ENCODE data around the gene HAO2. TPM values are rescaled to one million over a fixed set of nuclear protein-coding genes. Genes with fewer than 3 reads are reported as not detected.
"Not testable (repeated sequence)": the region's sequence is repeated elsewhere in the genome, so short reads cannot be mapped to it uniquely, and the experiment has no call there.

HAO2 gene
- total RNA-seq, 4 donors from 2014 or later, result not detected

DNA sequence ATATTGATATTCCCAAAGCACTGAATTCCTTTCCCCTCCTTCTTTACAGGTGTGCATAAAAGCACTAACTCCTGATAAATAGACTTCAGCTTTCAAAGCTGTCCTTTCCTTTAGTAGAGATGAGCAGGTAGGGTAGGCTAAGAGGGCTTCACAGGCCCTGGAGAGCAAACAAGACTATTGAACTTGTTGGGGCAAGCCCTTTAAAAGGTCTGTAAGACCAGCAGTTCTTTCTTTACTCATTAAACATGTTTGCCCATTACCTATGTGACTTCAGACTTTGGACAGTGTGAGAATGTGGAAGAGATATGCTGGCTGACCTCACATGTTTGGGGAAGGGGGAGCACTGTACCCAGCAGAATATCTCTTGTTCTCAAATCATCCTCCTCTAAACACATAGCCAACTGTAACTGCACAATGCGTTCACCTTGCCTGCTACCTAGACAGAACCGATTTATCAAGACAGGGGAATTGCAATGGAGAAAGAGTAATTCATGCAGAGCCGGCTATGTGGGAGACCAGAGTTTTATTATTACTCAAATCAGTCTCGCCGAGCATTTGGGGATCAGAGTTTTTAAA is 27.1 kb upstream of the HAO2 start:
- TF ChIP-seq, protein P1, sequence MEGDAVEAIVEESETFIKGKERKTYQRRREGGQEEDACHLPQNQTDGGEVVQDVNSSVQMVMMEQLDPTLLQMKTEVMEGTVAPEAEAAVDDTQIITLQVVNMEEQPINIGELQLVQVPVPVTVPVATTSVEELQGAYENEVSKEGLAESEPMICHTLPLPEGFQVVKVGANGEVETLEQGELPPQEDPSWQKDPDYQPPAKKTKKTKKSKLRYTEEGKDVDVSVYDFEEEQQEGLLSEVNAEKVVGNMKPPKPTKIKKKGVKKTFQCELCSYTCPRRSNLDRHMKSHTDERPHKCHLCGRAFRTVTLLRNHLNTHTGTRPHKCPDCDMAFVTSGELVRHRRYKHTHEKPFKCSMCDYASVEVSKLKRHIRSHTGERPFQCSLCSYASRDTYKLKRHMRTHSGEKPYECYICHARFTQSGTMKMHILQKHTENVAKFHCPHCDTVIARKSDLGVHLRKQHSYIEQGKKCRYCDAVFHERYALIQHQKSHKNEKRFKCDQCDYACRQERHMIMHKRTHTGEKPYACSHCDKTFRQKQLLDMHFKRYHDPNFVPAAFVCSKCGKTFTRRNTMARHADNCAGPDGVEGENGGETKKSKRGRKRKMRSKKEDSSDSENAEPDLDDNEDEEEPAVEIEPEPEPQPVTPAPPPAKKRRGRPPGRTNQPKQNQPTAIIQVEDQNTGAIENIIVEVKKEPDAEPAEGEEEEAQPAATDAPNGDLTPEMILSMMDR (IDR thresholded peaks at IDR 0.05), result no peak
- ATAC-seq (ENCODE audit: low FRiP score) (no peak), DNase-seq (ENCODE audit: low spot score) (no peak)

GRCh38 chr1:119345398-119345797 is 23.2 kb upstream of the HAO2 start:
- ATAC-seq (ENCODE audit: low FRiP score) (no peak), DNase-seq (ENCODE audit: low spot score) (no peak)
- TF ChIP-seq, protein P1 (IDR thresholded peaks at IDR 0.05), result no peak

DNA sequence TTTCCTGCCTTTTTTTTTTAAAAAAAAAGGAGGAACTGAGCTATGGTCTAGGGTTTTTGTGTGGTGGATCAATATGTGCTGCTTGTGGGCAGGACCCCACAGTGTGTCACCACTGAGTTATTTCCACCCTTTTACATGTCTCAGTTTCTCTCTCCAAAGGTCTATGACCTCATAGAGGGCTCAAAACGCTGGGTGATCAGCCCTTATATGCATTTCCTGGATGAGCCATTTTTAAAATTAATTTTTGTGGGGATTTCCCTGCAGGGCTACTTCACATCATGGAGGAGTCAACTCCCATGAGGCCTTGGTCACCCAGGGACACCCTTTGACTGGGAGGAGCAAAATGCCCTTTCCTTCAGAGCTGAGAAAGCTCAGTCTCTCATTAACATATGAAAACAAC is 20.7 kb upstream of the HAO2 start:
- TF ChIP-seq, protein P1 (IDR thresholded peaks at IDR 0.05), result no peak
- ATAC-seq (ENCODE audit: low FRiP score), result no peak
- no peak for DNase-seq (ENCODE audit: low spot score)

DNA sequence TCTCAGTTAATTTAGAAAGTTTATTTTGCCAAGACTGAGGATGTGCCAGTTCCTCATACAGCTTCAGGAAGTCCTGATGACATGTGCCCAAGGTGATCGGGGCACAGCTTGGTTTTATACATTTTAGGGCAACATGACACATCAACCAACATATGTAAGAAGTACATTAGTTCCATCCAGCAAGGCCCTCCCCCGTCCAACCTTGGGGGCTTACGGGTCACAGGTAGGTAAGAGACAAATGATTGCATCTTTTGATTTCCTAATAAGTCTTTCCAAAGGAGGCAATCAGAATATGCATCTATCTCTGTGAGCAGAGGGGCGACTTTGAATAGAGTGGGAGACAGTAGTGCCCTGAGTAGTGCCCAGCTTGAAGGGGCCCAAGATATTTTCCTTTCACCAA is 19.6 kb upstream of the HAO2 start:
- DNase-seq (ENCODE audit: low spot score), result no peak
- TF ChIP-seq, protein P1 (IDR thresholded peaks at IDR 0.05), result no peak
- ATAC-seq (ENCODE audit: low FRiP score), result no peak

- ATAC-seq (ENCODE audit: low FRiP score); DNase-seq (ENCODE audit: low spot score): not testable (repeated sequence)
Observed at GRCh38 chr1:119350866-119351265, 17.7 kb upstream of the HAO2 start.

- no peak for DNase-seq (ENCODE audit: low spot score)
- TF ChIP-seq, protein P1 (IDR thresholded peaks at IDR 0.05), result no peak
- ATAC-seq (ENCODE audit: low FRiP score), result no peak
Observed at GRCh38 chr1:119351997-119352396, 16.6 kb upstream of the HAO2 start.

GRCh38 chr1:119353836-119354235 is 14.7 kb upstream of the HAO2 start:
- no peak for ATAC-seq (ENCODE audit: low FRiP score)
- TF ChIP-seq, protein P1 (IDR thresholded peaks at IDR 0.05), result no peak
- no peak for DNase-seq (ENCODE audit: low spot score)

All from omental fat pad (tissue), 4 donors.